DOHH2 (cell line): Measurements from ENCODE around the gene LIMD2.
A peak's percentile ranks its signal among the peaks of the same experiment; 100 is the strongest.
"Not testable (repeated sequence)": the region's sequence is repeated elsewhere in the genome, so short reads cannot be mapped to it uniquely, and the experiment has no call there.

Source experiments
- H3F3A ChIP-seq: fragments of 200-600 bp; sonication (generic), shearing (Covaris generic); 2 replicates; pipeline ENCODE4 v1.6.0; 2016; ENCODE audit warnings: antibody characterized with exemption, mild to moderate bottlenecking; ENCODE audit not compliant: control insufficient read depth, insufficient read depth
- H3K27ac ChIP-seq: fragments of 200-600 bp; sonication (generic); 2 replicates; pipeline ENCODE4 v1.5.1; 2014; ENCODE audit warnings: low read depth, mild to moderate bottlenecking, low read length, moderate library complexity
- H3K27me3 ChIP-seq: fragments of 200-600 bp; sonication (generic); 2 replicates; pipeline ENCODE4 v1.6.1; 2014; ENCODE audit warnings: mild to moderate bottlenecking, low read length, mixed read lengths; ENCODE audit not compliant: control insufficient read depth
- H3K36me3 ChIP-seq: fragments of 200-600 bp; sonication (generic); 2 replicates; pipeline ENCODE4 v1.6.1; 2014; ENCODE audit warnings: mild to moderate bottlenecking, low read length, moderate library complexity, mixed read lengths; ENCODE audit not compliant: control insufficient read depth
- H3K4me1 ChIP-seq: fragments of 200-600 bp; sonication (generic); 2 replicates; pipeline ENCODE4 v1.6.1; 2014; ENCODE audit warnings: mild to moderate bottlenecking, low read length, mixed read lengths; ENCODE audit not compliant: control insufficient read depth
- H3K4me2 ChIP-seq: fragments of 200-600 bp; sonication (generic); 2 replicates; pipeline ENCODE4 v1.6.0; 2014; ENCODE audit warnings: mild to moderate bottlenecking, low read length, moderate library complexity
- H3K4me3 ChIP-seq: fragments of 200-600 bp; sonication (generic); 2 replicates; pipeline ENCODE4 v1.5.1; 2014; ENCODE audit warnings: mild to moderate bottlenecking, low read length, mixed read lengths
- H3K79me2 ChIP-seq: fragments of 200-600 bp; sonication (generic); 2 replicates; pipeline ENCODE4 v1.6.1; 2014; ENCODE audit warnings: mild to moderate bottlenecking, low read length, mixed read lengths; ENCODE audit not compliant: control insufficient read depth
- H3K9me2 ChIP-seq: fragments of 200-600 bp; sonication (generic); replicated peaks from 2 replicates; pipeline ENCODE4 v1.6.1; 2014; ENCODE audit warnings: mild to moderate bottlenecking, low read length, mixed read lengths; ENCODE audit not compliant: control insufficient read depth
- H3K9me3 ChIP-seq: fragments of 200-600 bp; sonication (generic); 2 replicates; pipeline ENCODE4 v1.6.1; 2014; ENCODE audit warnings: antibody characterized with exemption, low read length, mixed read lengths; ENCODE audit not compliant: control insufficient read depth, insufficient read depth
- H4K20me1 ChIP-seq: fragments of 200-600 bp; sonication (generic); 2 replicates; pipeline ENCODE4 v1.6.0; 2014; ENCODE audit warnings: low read depth, mild to moderate bottlenecking, antibody characterized with exemption, low read length, moderate library complexity; ENCODE audit not compliant: control insufficient read depth, insufficient read depth
- CTCF ChIP-seq: fragments of 200-600 bp; sonication (generic); IDR thresholded peaks from one replicate; pipeline ENCODE4 v1.5.1; 2014; ENCODE audit warnings: antibody characterized with exemption, mild to moderate bottlenecking, low read depth, low read length; ENCODE audit not compliant: poor library complexity, severe bottlenecking
- EZH2phosphoT487 ChIP-seq: fragments of 200-600 bp; sonication (generic); IDR thresholded peaks from 2 replicates; pipeline ENCODE4 v1.6.1; 2017; ENCODE audit warnings: borderline replicate concordance, mild to moderate bottlenecking, antibody characterized with exemption, low read length, moderate library complexity, mixed read lengths

Gene LIMD2

DNA sequence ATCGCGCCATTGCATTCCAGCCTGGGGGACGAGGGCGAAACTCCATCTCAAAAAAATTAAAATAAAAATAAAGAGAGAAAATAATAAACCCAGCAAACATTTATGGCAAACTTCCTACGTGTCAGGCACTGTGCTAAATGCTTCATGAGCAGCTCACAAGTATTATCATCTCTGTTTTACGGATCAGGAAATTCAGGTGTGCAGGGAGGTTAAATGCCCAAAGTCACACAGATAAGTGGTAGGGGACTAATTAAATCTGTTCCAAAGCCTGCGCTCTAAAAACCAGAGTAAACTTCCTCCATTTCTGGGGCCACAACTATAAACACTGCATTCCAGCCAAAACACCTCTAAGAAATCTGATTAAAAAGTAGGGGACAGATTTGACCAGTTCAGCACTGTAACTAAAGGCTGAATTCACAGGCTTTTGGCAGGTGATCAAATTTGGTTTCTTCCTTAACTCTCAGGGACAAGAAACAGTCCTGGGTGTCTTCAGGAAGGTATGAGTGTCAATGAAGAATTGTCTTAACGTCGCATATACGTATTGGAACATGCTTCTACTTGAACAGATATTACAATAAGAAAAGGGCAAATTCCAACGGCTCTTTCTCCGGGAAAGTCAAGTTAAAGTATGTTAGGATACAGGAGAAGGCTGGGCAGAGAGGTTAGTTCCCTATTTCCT is 40.7 kb upstream of the LIMD2 start:
- no peaks in the 10 kb centered on the region for H3K9me2 ChIP-seq
- H3K4me2 ChIP-seq: peak overlapping the region; percentile 83
- peaks cover 22% of the 10 kb centered on the region for H3F3A ChIP-seq
- H3K27me3 ChIP-seq: no peaks in the 10 kb centered on the region
- no peaks in the 10 kb centered on the region; the same call in 1 of the 2 replicates for H4K20me1 ChIP-seq
- TF ChIP-seq EZH2phosphoT487 (no peak), CTCF (no peak)
- no peaks in the 10 kb centered on the region for H3K9me3 ChIP-seq
- peaks cover 41% of the 10 kb centered on the region for H3K4me1 ChIP-seq
- peaks cover 18% of the 10 kb centered on the region for H3K36me3 ChIP-seq
- peaks cover 39% of the 10 kb centered on the region for H3K79me2 ChIP-seq
- peak overlapping the region; percentile 79 for H3K4me3 ChIP-seq
- H3K27ac ChIP-seq: peak overlapping the region; percentile 96

DNA sequence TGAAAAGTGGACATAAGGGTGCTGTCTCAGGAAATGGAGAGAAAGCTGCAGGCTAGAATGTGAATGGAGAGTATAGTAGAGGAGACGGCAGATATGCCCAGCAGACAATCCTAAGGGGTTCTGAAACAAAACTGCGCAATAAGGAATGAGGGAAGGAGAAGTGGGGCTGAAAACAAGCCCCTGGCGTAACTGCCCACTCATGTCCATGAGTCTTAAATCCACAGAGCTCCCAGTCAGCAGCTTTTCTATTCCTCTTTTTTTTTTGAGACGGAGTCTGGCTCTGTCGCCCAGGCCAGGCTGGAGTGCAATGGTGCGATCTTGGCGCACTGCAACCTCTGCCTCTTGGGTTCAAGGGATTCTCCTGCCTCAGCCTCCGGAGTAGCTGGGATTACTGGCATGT is 35.8 kb upstream of the LIMD2 start:
- Histone ChIP-seq H3K9me2 (no peaks in the 10 kb centered on the region), H3K4me2 (no peak overlapping the region), H3K4me1 (peaks cover 10% of the 10 kb centered on the region), H3F3A (0 out of 2 replicates have a peak, but pooled peaks cover 3% of the 10 kb centered on the region), H3K4me3 (no peak overlapping the region), H3K9me3 (no peaks in the 10 kb centered on the region), H3K79me2 (peaks cover 39% of the 10 kb centered on the region), H3K27ac (no peak overlapping the region), H4K20me1 (no peaks in the 10 kb centered on the region; the same call in 1 of the 2 replicates), H3K27me3 (no peaks in the 10 kb centered on the region), H3K36me3 (peaks cover 3% of the 10 kb centered on the region; the same call in 1 of the 2 replicates)
- no peak for TF ChIP-seq CTCF
- TF ChIP-seq EZH2phosphoT487: no peak

- no peaks in the 10 kb centered on the region for H4K20me1 ChIP-seq
- H3K4me1 ChIP-seq: no peaks in the 10 kb centered on the region
- H3K4me3 ChIP-seq: no peak overlapping the region
- H3K36me3 ChIP-seq: peaks cover 29% of the 10 kb centered on the region
- no peaks in the 10 kb centered on the region for H3K27me3 ChIP-seq
- peaks cover 3% of the 10 kb centered on the region; the same call in 1 of the 2 replicates for H3F3A ChIP-seq
- TF ChIP-seq CTCF (no peak), EZH2phosphoT487 (no peak)
- H3K27ac ChIP-seq: no peak overlapping the region
- no peaks in the 10 kb centered on the region for H3K9me2 ChIP-seq
- no peaks in the 10 kb centered on the region for H3K9me3 ChIP-seq
- H3K4me2 ChIP-seq: no peak overlapping the region
- no peaks in the 10 kb centered on the region for H3K79me2 ChIP-seq
Measured at GRCh38 chr17:63722403-63722802, 22.5 kb upstream of the LIMD2 start.

GRCh38 chr17:63720194-63720593 is 20.3 kb upstream of the LIMD2 start:
- peaks cover 21% of the 10 kb centered on the region for H3K36me3 ChIP-seq

More at GRCh38 chr17:63720194-63720593, 20.3 kb upstream of the LIMD2 start:
- H3K4me2 ChIP-seq, H3K4me3 ChIP-seq, H3K9me2 ChIP-seq, H3K4me1 ChIP-seq, H3F3A ChIP-seq, H3K79me2 ChIP-seq, H3K27ac ChIP-seq, H3K27me3 ChIP-seq, H4K20me1 ChIP-seq, H3K9me3 ChIP-seq: not testable (repeated sequence)
